GM12878 (cell line): ENCODE measurements around the gene SPATA45. TPM values are rescaled to one million over a fixed set of nuclear protein-coding genes. Genes with fewer than 3 reads are reported as not detected.
A peak's percentile ranks its signal among the peaks of the same experiment; 100 is the strongest.

Source experiments
- CBFB ChIP-seq: IDR thresholded peaks from 2 replicates; pipeline ENCODE4 v1.6.1; 2016; ENCODE audit warnings: antibody characterized with exemption, low read depth
- CREB1 ChIP-seq: IDR thresholded peaks from 2 replicates; pipeline ENCODE4 v1.6.1; 2012; ENCODE audit warnings: low read depth, mild to moderate bottlenecking, inconsistent platforms
- CUX1 ChIP-seq: IDR thresholded peaks from 2 replicates; pipeline ENCODE4 v1.6.1; 2012; ENCODE audit warnings: improper control_type of control experiment, low read depth, low read length; ENCODE audit not compliant: insufficient replicate concordance
- IKZF1 ChIP-seq: fragments of 450-650 bp; conservative IDR thresholded peaks from 2 replicates; pipeline ENCODE4 v1.6.1; 2017; ENCODE audit warnings: antibody characterized with exemption, mild to moderate bottlenecking
- MTA3 ChIP-seq: IDR thresholded peaks from 2 replicates; pipeline ENCODE4 v1.6.1; 2012; ENCODE audit warnings: low read length, inconsistent platforms, borderline replicate concordance
- POLR2A ChIP-seq: IDR thresholded peaks from 2 replicates; pipeline ENCODE4 v1.6.1; 2011; ENCODE audit warnings: low read depth, mild to moderate bottlenecking, low read length
- RBBP5 ChIP-seq: fragments of 200-600 bp; sonication (generic); conservative IDR thresholded peaks from 2 replicates; pipeline ENCODE4 v1.6.1; 2016
- RELA ChIP-seq: fragments of 450-650 bp; IDR thresholded peaks from 2 replicates; pipeline ENCODE4 v1.8.0; 2014; ENCODE audit warnings: borderline replicate concordance; ENCODE audit not compliant: partially characterized antibody
- RELB ChIP-seq: fragments of 450-650 bp; IDR thresholded peaks from 2 replicates; pipeline ENCODE4 v1.6.1; 2017; ENCODE audit warnings: low read depth, mild to moderate bottlenecking, moderate library complexity
- RUNX3 ChIP-seq: IDR thresholded peaks from 2 replicates; pipeline ENCODE4 v1.6.1; 2012; ENCODE audit warnings: low read length, inconsistent platforms
- SMARCA5 ChIP-seq: fragments of 450-650 bp; IDR thresholded peaks from 2 replicates; pipeline ENCODE4 v1.6.1; 2017; ENCODE audit warnings: mild to moderate bottlenecking
- STAT1 ChIP-seq: fragments of 450-650 bp; conservative IDR thresholded peaks from 2 replicates; pipeline ENCODE4 v1.6.1; 2014; ENCODE audit warnings: antibody characterized with exemption, mild to moderate bottlenecking
- STAT3 ChIP-seq: IDR thresholded peaks from 2 replicates; pipeline ENCODE4 v1.6.1; 2011; ENCODE audit warnings: low read depth, low read length, improper control_type of control experiment
- TCF12 ChIP-seq: IDR thresholded peaks from 2 replicates; pipeline ENCODE4 v1.6.1; 2011; ENCODE audit warnings: low read depth, mild to moderate bottlenecking, low read length
- YY1 ChIP-seq: IDR thresholded peaks from 2 replicates; pipeline ENCODE4 v1.6.1; 2011; ENCODE audit warnings: low read depth, mild to moderate bottlenecking, low read length
- ZNF274 ChIP-seq: IDR thresholded peaks from one replicate; pipeline ENCODE4 v1.8.0; 2011; ENCODE audit not compliant: insufficient read length, insufficient read depth
- ZNF622 ChIP-seq: fragments of 450-650 bp; IDR thresholded peaks from 2 replicates; pipeline ENCODE4 v1.6.1; 2017; ENCODE audit warnings: mild to moderate bottlenecking, inconsistent platforms
- polyA plus RNA-seq, 11 experiments: library from polyadenylated mRNA; depleted of rRNA in 4 of 11; unstranded in 6 of 11; stranded (reverse) in 5 of 11; fragments of >200 nt; fragmentation: Nextera tagmentation in 4 of 11; fragmentation: Illumina TruSeq in 1 of 11; extraction: Ambion mirVana in 4 of 11; extraction: Trizol in 1 of 11; gene quantifications; 1 replicate in 1 of 11; 2 replicates in 10 of 11; pipeline versions ENCODE4 v1.2.1 to v1.2.3, GENCODE V29; 2011 to 2016; ENCODE audit warnings: inconsistent platforms in 2 of 11, missing spikeins in 2 of 11, low read depth in 1 of 11
- total RNA-seq, 4 experiments: library from RNA; depleted of rRNA in 3 of 4; stranded (reverse); fragments of >200 nt in 3 of 4; fragmentation: Illumina TruSeq in 1 of 4; extraction: Trizol in 1 of 4; gene quantifications; 2 replicates each; pipeline versions ENCODE4 v1.2.1 to v1.2.3, GENCODE V29; 2013 to 2021
- TF ChIP-seq, protein P1 (sequence below): fragments of 450-650 bp; conservative IDR thresholded peaks from 2 replicates; pipeline ENCODE4 v1.6.1; 2017; ENCODE audit warnings: mild to moderate bottlenecking, moderate library complexity
- TF ChIP-seq, protein P2 (sequence below): fragments of 450-650 bp; IDR thresholded peaks from 2 replicates; pipeline ENCODE4 v1.6.1; 2017; ENCODE audit warnings: mild to moderate bottlenecking
- TF ChIP-seq, protein P3 (sequence below): fragments of 450-650 bp; IDR thresholded peaks from 2 replicates; pipeline ENCODE4 v1.6.1; 2016; ENCODE audit warnings: mild to moderate bottlenecking

Gene SPATA45
- total and polyA plus RNA-seq, 10 of the 15 experiments (the other 5 are each of a cell fraction or from before 2014, with no cell fraction given) = 0.22 to 0.37 (median 0.31) TPM; not detected in 7

GRCh38 chr1:212791676-212792395, 55.6 kb downstream of the SPATA45 start, which contains the start of the genes NSL1 and TATDN3 (continued):
- TF ChIP-seq RELB (peak; percentile 98), ZNF622 (no peak), CBFB (peak; percentile 88), POLR2A (peak; percentile 99), CREB1 (peak; percentile 82), YY1 (peak; percentile 98), RELA (peak; percentile 94), TCF12 (peak; percentile 51; the same call in 1 of the 2 replicates), MTA3 (0 out of 2 replicates have a peak, but pooled peaks have one; percentile 14), STAT1 (peak; percentile 94), CUX1 (no peak), STAT3 (no peak), SMARCA5 (peak; percentile 97), RUNX3 (peak; percentile 82), IKZF1 (peak; percentile 91), RBBP5 (peak; percentile 50; the same call in 1 of the 2 replicates), ZNF274 (no peak)
- TF ChIP-seq, protein P1, sequence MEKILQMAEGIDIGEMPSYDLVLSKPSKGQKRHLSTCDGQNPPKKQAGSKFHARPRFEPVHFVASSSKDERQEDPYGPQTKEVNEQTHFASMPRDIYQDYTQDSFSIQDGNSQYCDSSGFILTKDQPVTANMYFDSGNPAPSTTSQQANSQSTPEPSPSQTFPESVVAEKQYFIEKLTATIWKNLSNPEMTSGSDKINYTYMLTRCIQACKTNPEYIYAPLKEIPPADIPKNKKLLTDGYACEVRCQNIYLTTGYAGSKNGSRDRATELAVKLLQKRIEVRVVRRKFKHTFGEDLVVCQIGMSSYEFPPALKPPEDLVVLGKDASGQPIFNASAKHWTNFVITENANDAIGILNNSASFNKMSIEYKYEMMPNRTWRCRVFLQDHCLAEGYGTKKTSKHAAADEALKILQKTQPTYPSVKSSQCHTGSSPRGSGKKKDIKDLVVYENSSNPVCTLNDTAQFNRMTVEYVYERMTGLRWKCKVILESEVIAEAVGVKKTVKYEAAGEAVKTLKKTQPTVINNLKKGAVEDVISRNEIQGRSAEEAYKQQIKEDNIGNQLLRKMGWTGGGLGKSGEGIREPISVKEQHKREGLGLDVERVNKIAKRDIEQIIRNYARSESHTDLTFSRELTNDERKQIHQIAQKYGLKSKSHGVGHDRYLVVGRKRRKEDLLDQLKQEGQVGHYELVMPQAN = peak; percentile 81; the same call in 1 of the 2 replicates
- TF ChIP-seq, protein P2, sequence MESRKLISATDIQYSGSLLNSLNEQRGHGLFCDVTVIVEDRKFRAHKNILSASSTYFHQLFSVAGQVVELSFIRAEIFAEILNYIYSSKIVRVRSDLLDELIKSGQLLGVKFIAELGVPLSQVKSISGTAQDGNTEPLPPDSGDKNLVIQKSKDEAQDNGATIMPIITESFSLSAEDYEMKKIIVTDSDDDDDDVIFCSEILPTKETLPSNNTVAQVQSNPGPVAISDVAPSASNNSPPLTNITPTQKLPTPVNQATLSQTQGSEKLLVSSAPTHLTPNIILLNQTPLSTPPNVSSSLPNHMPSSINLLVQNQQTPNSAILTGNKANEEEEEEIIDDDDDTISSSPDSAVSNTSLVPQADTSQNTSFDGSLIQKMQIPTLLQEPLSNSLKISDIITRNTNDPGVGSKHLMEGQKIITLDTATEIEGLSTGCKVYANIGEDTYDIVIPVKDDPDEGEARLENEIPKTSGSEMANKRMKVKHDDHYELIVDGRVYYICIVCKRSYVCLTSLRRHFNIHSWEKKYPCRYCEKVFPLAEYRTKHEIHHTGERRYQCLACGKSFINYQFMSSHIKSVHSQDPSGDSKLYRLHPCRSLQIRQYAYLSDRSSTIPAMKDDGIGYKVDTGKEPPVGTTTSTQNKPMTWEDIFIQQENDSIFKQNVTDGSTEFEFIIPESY = no peak
- TF ChIP-seq, protein P3, sequence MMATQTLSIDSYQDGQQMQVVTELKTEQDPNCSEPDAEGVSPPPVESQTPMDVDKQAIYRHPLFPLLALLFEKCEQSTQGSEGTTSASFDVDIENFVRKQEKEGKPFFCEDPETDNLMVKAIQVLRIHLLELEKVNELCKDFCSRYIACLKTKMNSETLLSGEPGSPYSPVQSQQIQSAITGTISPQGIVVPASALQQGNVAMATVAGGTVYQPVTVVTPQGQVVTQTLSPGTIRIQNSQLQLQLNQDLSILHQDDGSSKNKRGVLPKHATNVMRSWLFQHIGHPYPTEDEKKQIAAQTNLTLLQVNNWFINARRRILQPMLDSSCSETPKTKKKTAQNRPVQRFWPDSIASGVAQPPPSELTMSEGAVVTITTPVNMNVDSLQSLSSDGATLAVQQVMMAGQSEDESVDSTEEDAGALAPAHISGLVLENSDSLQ = peak; percentile 62
